K562 (cell line): Measurements from ENCODE around the gene BCL2L13.

Experiments used
- ARNT ChIP-seq, 2 experiments: fragments of 450-650 bp; IDR thresholded peaks; 2 replicates each; pipeline ENCODE4 v1.6.1; 2016; ENCODE audit warnings: mild to moderate bottlenecking in 1 of 2
- CCNT2 ChIP-seq: IDR thresholded peaks from 2 replicates; pipeline ENCODE4 v1.6.1; 2011; ENCODE audit warnings: borderline replicate concordance, low read depth, mild to moderate bottlenecking, moderate library complexity, mixed read lengths, low read length; ENCODE audit not compliant: insufficient read length; ENCODE audit errors: extremely low read depth
- CHD2 ChIP-seq: IDR thresholded peaks from 2 replicates; pipeline ENCODE4 v1.6.1; 2011; ENCODE audit warnings: low read depth, low read length
- JUND ChIP-seq, 2 experiments: IDR thresholded peaks; 2 replicates in 1 of 2; 3 replicates in 1 of 2; pipeline ENCODE4 v1.6.1; 2011; ENCODE audit warnings: borderline replicate concordance in 2 of 2, low read depth in 2 of 2, low read length in 2 of 2, improper control_type of control experiment in 1 of 2, missing biosample characterization in 1 of 2, missing genetic modification characterization in 1 of 2, missing genetic modification reagents in 1 of 2
- MAZ ChIP-seq, 2 experiments: fragments of 450-650 bp in 1 of 2; sonication (generic) in 1 of 2; formaldehyde crosslinking; IDR thresholded peaks in 1 of 2; conservative IDR thresholded peaks in 1 of 2; 2 replicates each; pipeline versions ENCODE4 v1.4.0 to v1.5.0; 2020; ENCODE audit warnings: mild to moderate bottlenecking in 1 of 2, missing genetic modification reagents in 1 of 2
- NFE2 ChIP-seq: IDR thresholded peaks from 2 replicates; pipeline ENCODE4 v1.6.1; 2014; ENCODE audit warnings: antibody characterized with exemption, low read depth
- SMARCA5 ChIP-seq: fragments of 450-650 bp; IDR thresholded peaks from 2 replicates; pipeline ENCODE4 v1.6.1; 2016
- SMARCC2 ChIP-seq: fragments of 450-650 bp; IDR thresholded peaks from 2 replicates; pipeline ENCODE4 v1.6.1; 2017; ENCODE audit warnings: antibody characterized with exemption, moderate library complexity, mild to moderate bottlenecking, low read depth
- SP1 ChIP-seq: sonication (generic); formaldehyde crosslinking; IDR thresholded peaks from 2 replicates; pipeline ENCODE4 v1.8.1; 2022; ENCODE audit warnings: mild to moderate bottlenecking, missing genetic modification reagents
- TGIF2 ChIP-seq: sonication (generic); formaldehyde crosslinking; IDR thresholded peaks from 2 replicates; pipeline ENCODE4 v1.8.1; 2022; ENCODE audit warnings: mild to moderate bottlenecking, missing genetic modification reagents, moderate library complexity
- ZBTB43 ChIP-seq: sonication (generic); formaldehyde crosslinking; IDR thresholded peaks from 2 replicates; pipeline ENCODE4 v1.8.0; 2023; ENCODE audit warnings: mild to moderate bottlenecking, missing genetic modification reagents
- ZFP36 ChIP-seq: fragments of 150-350 bp; IDR thresholded peaks from 2 replicates; pipeline ENCODE4 v1.6.1; 2018; ENCODE audit warnings: low read length, low read depth; ENCODE audit not compliant: partially characterized antibody
- TF ChIP-seq, protein P1 (sequence below), 3 experiments: fragments of 200-800 bp in 1 of 3; sonication (Bioruptor generic) in 1 of 3; sonication (generic) in 1 of 3; formaldehyde crosslinking in 1 of 3; IDR thresholded peaks; 2 replicates each; pipeline versions ENCODE4 v1.6.1 to v1.8.0; 2016 to 2022; ENCODE audit warnings: mild to moderate bottlenecking in 2 of 3, missing compliant biosample characterization in 2 of 3, missing genetic modification characterization in 2 of 3, missing genetic modification reagents in 1 of 3
- TF ChIP-seq, protein P2 (sequence below), 3 experiments: IDR thresholded peaks in 2 of 3; conservative IDR thresholded peaks in 1 of 3; 2 replicates each; pipeline ENCODE4 v1.5.1; 2011 to 2012; ENCODE audit warnings: low read length in 3 of 3, mild to moderate bottlenecking in 3 of 3, control low read depth in 2 of 3, improper control_type of control experiment in 1 of 3, inconsistent platforms in 1 of 3, low read depth in 1 of 3, mixed read lengths in 1 of 3, moderate library complexity in 1 of 3; ENCODE audit not compliant: insufficient read depth in 2 of 3

- TF ChIP-seq NFE2: no peak
- no peak for TF ChIP-seq ZBTB43 (CRISPR knock-in tag)
- TF ChIP-seq, protein P1, sequence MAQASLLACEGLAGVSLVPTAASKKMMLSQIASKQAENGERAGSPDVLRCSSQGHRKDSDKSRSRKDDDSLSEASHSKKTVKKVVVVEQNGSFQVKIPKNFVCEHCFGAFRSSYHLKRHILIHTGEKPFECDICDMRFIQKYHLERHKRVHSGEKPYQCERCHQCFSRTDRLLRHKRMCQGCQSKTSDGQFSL (CRISPR knock-in tag; IDR thresholded peaks at IDR 0.05): no peak
- TF ChIP-seq, protein P1 (tag; IDR thresholded peaks at IDR 0.05): no peak
- TF ChIP-seq CCNT2: no peak
- TF ChIP-seq MAZ (CRISPR knock-in tag; conservative IDR thresholded peaks at IDR 0.05 in 1 of 2, IDR thresholded peaks at IDR 0.05 in 1 of 2): no peak
- no peak for TF ChIP-seq ZFP36
- no peak for TF ChIP-seq TGIF2 (CRISPR knock-in tag)
- TF ChIP-seq ARNT (IDR thresholded peaks at IDR 0.05): no peak
- no peak for TF ChIP-seq JUND (IDR thresholded peaks at IDR 0.05; ENCODE audit: borderline replicate concordance, low read depth, low read length)
- no peak; the same call in 2 of the 3 replicates for TF ChIP-seq JUND (tag; IDR thresholded peaks at IDR 0.05; ENCODE audit: borderline replicate concordance, low read depth, low read length)
- TF ChIP-seq, protein P2, sequence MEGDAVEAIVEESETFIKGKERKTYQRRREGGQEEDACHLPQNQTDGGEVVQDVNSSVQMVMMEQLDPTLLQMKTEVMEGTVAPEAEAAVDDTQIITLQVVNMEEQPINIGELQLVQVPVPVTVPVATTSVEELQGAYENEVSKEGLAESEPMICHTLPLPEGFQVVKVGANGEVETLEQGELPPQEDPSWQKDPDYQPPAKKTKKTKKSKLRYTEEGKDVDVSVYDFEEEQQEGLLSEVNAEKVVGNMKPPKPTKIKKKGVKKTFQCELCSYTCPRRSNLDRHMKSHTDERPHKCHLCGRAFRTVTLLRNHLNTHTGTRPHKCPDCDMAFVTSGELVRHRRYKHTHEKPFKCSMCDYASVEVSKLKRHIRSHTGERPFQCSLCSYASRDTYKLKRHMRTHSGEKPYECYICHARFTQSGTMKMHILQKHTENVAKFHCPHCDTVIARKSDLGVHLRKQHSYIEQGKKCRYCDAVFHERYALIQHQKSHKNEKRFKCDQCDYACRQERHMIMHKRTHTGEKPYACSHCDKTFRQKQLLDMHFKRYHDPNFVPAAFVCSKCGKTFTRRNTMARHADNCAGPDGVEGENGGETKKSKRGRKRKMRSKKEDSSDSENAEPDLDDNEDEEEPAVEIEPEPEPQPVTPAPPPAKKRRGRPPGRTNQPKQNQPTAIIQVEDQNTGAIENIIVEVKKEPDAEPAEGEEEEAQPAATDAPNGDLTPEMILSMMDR (IDR thresholded peaks at IDR 0.05 in 2 of 3, conservative IDR thresholded peaks at IDR 0.05 in 1 of 3; ENCODE audit: insufficient read depth in 2 of 3, low read depth in 1 of 3, low read length in 3 of 3): no peak
- TF ChIP-seq SMARCC2: no peak
- no peak for TF ChIP-seq SMARCA5
- TF ChIP-seq CHD2: no peak
- no peak for TF ChIP-seq SP1 (CRISPR knock-in tag)
These were observed 9.4 kb upstream of the BCL2L13 start for GRCh38 chr22:17629173-17629489.
